ENCODE measurements around the gene CHRD. TPM values are rescaled to one million over a fixed set of nuclear protein-coding genes. Genes with fewer than 3 reads are reported as not detected.

CHRD gene
- total RNA-seq, 2 donors from 2014 or later: 2.0 TPM

DNA sequence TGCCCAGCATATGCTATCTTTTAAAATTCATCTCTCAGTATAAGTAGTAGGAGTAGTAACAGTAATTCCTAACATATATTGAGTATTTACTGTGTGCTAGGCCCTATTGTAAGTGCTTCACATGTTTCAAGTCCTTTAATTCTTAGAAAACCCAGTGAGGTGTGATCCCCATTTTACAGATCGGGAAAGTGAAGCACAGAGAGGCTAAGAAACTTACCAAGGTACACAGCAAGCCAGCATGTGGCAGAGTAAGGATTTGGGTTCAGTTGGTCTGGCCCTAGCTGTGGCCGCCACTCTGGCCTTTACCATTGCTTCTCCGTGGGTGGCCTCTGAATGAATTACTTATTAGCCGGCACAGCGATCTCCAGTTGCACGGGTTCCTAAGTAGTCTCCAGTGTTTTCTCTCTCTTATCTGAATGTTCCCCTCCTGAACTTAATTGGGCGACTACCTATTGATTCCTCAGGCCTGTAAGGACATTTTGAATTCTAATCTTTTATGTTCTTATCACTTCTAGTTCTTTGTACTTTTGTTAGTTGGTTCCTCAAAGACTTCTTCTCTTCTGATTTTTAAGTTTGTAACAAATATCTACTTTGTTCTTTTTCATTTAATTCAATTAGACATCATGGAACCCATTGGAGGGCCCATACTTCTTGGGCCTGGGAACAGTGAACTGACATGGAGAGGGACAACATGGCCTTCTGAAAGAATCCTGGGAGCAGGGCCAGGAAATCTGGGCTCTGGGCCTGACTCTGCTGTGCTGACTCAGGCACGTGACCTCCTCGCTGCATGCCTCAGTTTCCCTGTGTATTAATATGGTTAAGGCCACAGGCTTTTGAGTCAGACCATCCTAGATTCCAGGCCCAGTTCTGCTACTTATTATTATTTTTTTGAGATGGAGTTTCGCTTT is 30.0 kb upstream of the CHRD start:
- Histone ChIP-seq H3K27me3 (no peaks in the 10 kb centered on the region), H3K27ac (no peak overlapping the region), H3K36me3 (no peaks in the 10 kb centered on the region), H3K9ac (ENCODE audit: low read depth in 2 of 2, low read length in 2 of 2) (no peak overlapping the region), H3K4me3 (no peak overlapping the region), H3K9me3 (no peaks in the 10 kb centered on the region), H3K4me1 (peaks cover 5% of the 10 kb centered on the region)
- TF ChIP-seq, protein P1, sequence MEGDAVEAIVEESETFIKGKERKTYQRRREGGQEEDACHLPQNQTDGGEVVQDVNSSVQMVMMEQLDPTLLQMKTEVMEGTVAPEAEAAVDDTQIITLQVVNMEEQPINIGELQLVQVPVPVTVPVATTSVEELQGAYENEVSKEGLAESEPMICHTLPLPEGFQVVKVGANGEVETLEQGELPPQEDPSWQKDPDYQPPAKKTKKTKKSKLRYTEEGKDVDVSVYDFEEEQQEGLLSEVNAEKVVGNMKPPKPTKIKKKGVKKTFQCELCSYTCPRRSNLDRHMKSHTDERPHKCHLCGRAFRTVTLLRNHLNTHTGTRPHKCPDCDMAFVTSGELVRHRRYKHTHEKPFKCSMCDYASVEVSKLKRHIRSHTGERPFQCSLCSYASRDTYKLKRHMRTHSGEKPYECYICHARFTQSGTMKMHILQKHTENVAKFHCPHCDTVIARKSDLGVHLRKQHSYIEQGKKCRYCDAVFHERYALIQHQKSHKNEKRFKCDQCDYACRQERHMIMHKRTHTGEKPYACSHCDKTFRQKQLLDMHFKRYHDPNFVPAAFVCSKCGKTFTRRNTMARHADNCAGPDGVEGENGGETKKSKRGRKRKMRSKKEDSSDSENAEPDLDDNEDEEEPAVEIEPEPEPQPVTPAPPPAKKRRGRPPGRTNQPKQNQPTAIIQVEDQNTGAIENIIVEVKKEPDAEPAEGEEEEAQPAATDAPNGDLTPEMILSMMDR (IDR thresholded peaks at IDR 0.05): no peak
- no peak for DNase-seq
- intact Hi-C loops (cut with DNase I): no loop called here

GRCh38 chr3:184350618-184351017 is 29.2 kb upstream of the CHRD start:
- TF ChIP-seq, protein P1 (IDR thresholded peaks at IDR 0.05): no peak
- H3K9me3 ChIP-seq: no peaks in the 10 kb centered on the region
- intact Hi-C loops (cut with DNase I): no loop called here
- H3K27ac ChIP-seq: no peak overlapping the region
- no peak overlapping the region for H3K9ac ChIP-seq (ENCODE audit: low read depth in 2 of 2, low read length in 2 of 2)
- H3K4me3 ChIP-seq: no peak overlapping the region
- no peaks in the 10 kb centered on the region for H3K27me3 ChIP-seq
- peaks cover under 1% of the 10 kb centered on the region for H3K4me1 ChIP-seq
- H3K36me3 ChIP-seq: no peaks in the 10 kb centered on the region
- DNase-seq: no peak

DNA sequence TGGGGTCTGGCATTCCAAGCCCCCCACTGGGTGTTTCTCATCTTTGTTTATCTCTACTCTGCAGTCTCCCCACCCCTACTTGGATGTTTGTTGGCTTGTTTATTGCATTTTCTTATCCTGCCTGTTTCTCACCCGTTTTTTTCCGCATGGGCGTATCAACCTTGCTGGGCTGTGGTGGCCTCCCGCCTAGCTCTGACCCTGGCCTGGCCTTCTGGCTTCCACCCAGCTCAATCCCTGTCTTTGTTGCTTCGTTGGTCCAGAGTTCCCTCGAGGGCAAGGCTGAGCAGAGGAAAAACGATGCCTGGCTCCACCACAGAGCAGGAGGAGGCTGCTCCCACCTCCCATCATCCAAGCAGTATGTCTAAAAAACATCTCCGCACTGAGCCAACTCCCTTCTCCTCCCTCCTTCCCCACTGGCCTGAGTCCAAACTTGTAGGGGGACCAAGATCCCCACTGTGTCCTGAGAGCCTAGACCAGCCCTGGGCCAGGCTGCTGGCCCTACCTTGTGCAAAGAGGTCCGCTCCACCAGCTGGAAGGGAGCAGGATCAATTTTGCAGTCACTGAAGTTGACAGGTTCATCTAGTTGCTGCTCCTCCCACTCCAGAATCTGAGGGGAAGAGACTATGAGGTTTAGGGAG is 28.2 kb upstream of the CHRD start:
- Histone ChIP-seq H3K4me1 (no peaks in the 10 kb centered on the region), H3K36me3 (no peaks in the 10 kb centered on the region), H3K9me3 (no peaks in the 10 kb centered on the region), H3K27ac (peak overlapping the region; percentile 83), H3K27me3 (no peaks in the 10 kb centered on the region), H3K9ac (ENCODE audit: low read depth in 2 of 2, low read length in 2 of 2) (peak overlapping the region in 1 of 2 donors; percentile 57), H3K4me3 (no peak overlapping the region)
- no peak for DNase-seq
- intact Hi-C loops (cut with DNase I): no loop called here
- TF ChIP-seq, protein P1 (IDR thresholded peaks at IDR 0.05): no peak

DNA sequence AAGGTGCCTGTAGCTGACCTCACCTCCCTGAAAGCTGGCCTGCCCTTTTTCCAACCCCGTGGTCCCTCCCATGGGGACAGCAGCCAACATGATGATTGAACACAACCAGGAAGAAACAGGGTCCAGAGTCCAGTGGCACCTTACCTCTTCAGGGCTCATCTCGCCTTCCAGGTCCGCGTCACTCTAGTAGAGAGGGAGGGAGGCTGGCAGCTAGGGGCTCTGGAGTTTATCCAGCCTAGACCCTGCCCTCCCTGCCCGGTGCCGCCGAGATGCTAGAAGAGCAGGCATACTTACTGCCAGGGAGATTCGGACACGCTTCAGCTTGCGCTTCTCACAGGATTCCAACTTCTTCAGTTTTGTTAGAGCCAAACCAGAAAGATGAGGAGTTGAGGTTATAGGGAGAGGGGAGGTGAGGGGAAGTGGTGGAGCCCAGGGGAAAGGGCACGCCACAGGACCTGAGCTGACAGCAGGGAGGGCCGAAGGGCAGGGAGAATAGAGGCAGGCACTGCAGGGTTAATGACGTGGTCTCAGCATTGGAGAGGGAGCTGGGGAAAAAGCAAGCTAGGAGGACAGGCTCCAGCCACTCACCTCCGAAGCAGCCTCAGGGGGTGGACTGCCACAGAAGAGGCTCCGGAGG is 27.6 kb upstream of the CHRD start:
- H3K27ac ChIP-seq: peak overlapping the region; percentile 83
- H3K27me3 ChIP-seq: no peaks in the 10 kb centered on the region
- intact Hi-C loops (cut with DNase I): no loop called here
- no peaks in the 10 kb centered on the region for H3K4me1 ChIP-seq
- no peaks in the 10 kb centered on the region for H3K9me3 ChIP-seq
- H3K4me3 ChIP-seq: no peak overlapping the region
- peak overlapping the region; percentile 28 to 57 for H3K9ac ChIP-seq (ENCODE audit: low read depth in 2 of 2, low read length in 2 of 2)
- TF ChIP-seq, protein P1 (IDR thresholded peaks at IDR 0.05): no peak
- DNase-seq: peak; percentile 95
- no peaks in the 10 kb centered on the region for H3K36me3 ChIP-seq

- TF ChIP-seq, protein P1 (IDR thresholded peaks at IDR 0.05): no peak
- intact Hi-C loops (cut with DNase I): no loop called here
- Histone ChIP-seq H3K27me3 (no peaks in the 10 kb centered on the region), H3K4me3 (no peak overlapping the region), H3K9me3 (no peaks in the 10 kb centered on the region), H3K9ac (ENCODE audit: low read depth in 2 of 2, low read length in 2 of 2) (peak overlapping the region in 1 of 2 donors; percentile 53), H3K4me1 (no peaks in the 10 kb centered on the region), H3K27ac (peak overlapping the region; percentile 83), H3K36me3 (no peaks in the 10 kb centered on the region)
- no peak for DNase-seq
Observed at GRCh38 chr3:184352897-184353545, 26.8 kb upstream of the CHRD start.
